GM12875 (cell line): ENCODE data around the gene GRID1.

Experiments
- H3K4me3 ChIP-seq: one replicate; pipeline ENCODE4 v1.5.1; 2011; ENCODE audit warnings: low read depth, low read length, control low read depth
- CTCF ChIP-seq: IDR thresholded peaks from 2 replicates; pipeline ENCODE4 v1.5.1; 2011; ENCODE audit warnings: low read depth, mild to moderate bottlenecking, control low read depth, inconsistent platforms, low read length, moderate library complexity, borderline replicate concordance; ENCODE audit not compliant: insufficient read depth

The GRID1 gene

GRCh38 chr10:86391236-86391840 lies 24.7 kb upstream of the GRID1 start:
- TF ChIP-seq CTCF: no peak

GRCh38 chr10:86390337-86391120 lies 23.9 kb upstream of the GRID1 start:
- no peak overlapping the region for H3K4me3 ChIP-seq

More at GRCh38 chr10:86391236-86391840, 24.7 kb upstream of the GRID1 start:
- peak overlapping the region; percentile 50 for H3K4me3 ChIP-seq

GRCh38 chr10:86389441-86390193 lies 23.0 kb upstream of the GRID1 start:
- peak overlapping the region; percentile 43 for H3K4me3 ChIP-seq
- 0 out of 2 replicates have a peak, but pooled peaks have one; percentile 18 for TF ChIP-seq CTCF

More at GRCh38 chr10:86390337-86391120, 23.9 kb upstream of the GRID1 start:
- TF ChIP-seq CTCF: no peak

GRCh38 chr10:86389109-86389440 lies 22.5 kb upstream of the GRID1 start:
- H3K4me3 ChIP-seq: peak overlapping the region; percentile 43

- H3K4me3 ChIP-seq: no peak overlapping the region
- TF ChIP-seq CTCF: no peak
Observed at GRCh38 chr10:86388119-86388704, 21.6 kb upstream of the GRID1 start.

GRCh38 chr10:86387178-86387794 lies 20.7 kb upstream of the GRID1 start:
- TF ChIP-seq CTCF: no peak
- no peak overlapping the region for H3K4me3 ChIP-seq

- H3K4me3 ChIP-seq: no peak overlapping the region
- no peak for TF ChIP-seq CTCF
Observed at GRCh38 chr10:86385806-86386205, 19.2 kb upstream of the GRID1 start.
